ENCODE measurements around the gene SCAI.

GRCh38 chr9:124954255-124954654 lies 189.1 kb downstream of the SCAI start:
- no peak for TF ChIP-seq CTCF (IDR thresholded peaks at IDR 0.05 in 8 of 11, conservative IDR thresholded peaks at IDR 0.05 in 3 of 11)
- no peak for TF ChIP-seq POLR2AphosphoS5 (IDR thresholded peaks at IDR 0.05)
- TF ChIP-seq POLR2A (IDR thresholded peaks at IDR 0.05) = no peak

Data from spleen (tissue), 7 donors.